ENCODE results near the gene UMODL1.

- TF ChIP-seq, protein P1, sequence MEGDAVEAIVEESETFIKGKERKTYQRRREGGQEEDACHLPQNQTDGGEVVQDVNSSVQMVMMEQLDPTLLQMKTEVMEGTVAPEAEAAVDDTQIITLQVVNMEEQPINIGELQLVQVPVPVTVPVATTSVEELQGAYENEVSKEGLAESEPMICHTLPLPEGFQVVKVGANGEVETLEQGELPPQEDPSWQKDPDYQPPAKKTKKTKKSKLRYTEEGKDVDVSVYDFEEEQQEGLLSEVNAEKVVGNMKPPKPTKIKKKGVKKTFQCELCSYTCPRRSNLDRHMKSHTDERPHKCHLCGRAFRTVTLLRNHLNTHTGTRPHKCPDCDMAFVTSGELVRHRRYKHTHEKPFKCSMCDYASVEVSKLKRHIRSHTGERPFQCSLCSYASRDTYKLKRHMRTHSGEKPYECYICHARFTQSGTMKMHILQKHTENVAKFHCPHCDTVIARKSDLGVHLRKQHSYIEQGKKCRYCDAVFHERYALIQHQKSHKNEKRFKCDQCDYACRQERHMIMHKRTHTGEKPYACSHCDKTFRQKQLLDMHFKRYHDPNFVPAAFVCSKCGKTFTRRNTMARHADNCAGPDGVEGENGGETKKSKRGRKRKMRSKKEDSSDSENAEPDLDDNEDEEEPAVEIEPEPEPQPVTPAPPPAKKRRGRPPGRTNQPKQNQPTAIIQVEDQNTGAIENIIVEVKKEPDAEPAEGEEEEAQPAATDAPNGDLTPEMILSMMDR (IDR thresholded peaks at IDR 0.05; ENCODE audit: poor library complexity): no peak
- no peak for TF ChIP-seq EZH2 (IDR thresholded peaks at IDR 0.05; ENCODE audit: borderline replicate concordance)
These were observed 40.7 kb downstream of the UMODL1 start for GRCh38 chr21:42111811-42112210.
